SK-N-SH (cell line): ENCODE results near the gene YWHAE. TPM values are rescaled to one million over a fixed set of nuclear protein-coding genes. Genes with fewer than 3 reads are reported as not detected.

Experiments used
- CTCF ChIA-PET: fragments of 300-600, 350-600 bp; formaldehyde crosslinking; extraction: SDS; loops from one replicate; lab custom pipeline; 2021; lab: Yijun Ruan, JAX
- POLR2A ChIA-PET: fragments of 350-600 bp; sonication (Branson Sonifier 250); formaldehyde crosslinking; extraction: SDS; loops from one replicate; lab custom pipeline; 2020; ENCODE audit warnings: antibody characterized with exemption, inconsistent platforms; lab: Yijun Ruan, JAX
- DNase-seq: peaks from one replicate; pipeline ENCODE4 v3.0.0; 2012
- H2AFZ ChIP-seq: fragments of 200-600 bp; sonication (generic); 2 replicates; pipeline ENCODE4 v1.8.1; 2016; ENCODE audit warnings: antibody characterized with exemption, mild to moderate bottlenecking, low read depth
- H3F3A ChIP-seq: fragments of 200-600 bp; sonication (generic); replicated peaks from 2 replicates; pipeline ENCODE3; 2016; ENCODE audit warnings: antibody characterized with exemption, mild to moderate bottlenecking; ENCODE audit not compliant: insufficient read depth
- H3K27ac ChIP-seq, 2 experiments: fragments of 200-500 bp in 1 of 2; fragments of 200-600 bp in 1 of 2; sonication (Bioruptor generic) in 1 of 2; sonication (generic), shearing (Covaris generic) in 1 of 2; 2 replicates each; pipeline versions ENCODE4 v1.5.1 to v1.6.1; 2014 to 2016; ENCODE audit warnings: low read depth in 2 of 2, inconsistent platforms in 1 of 2, low read length in 1 of 2, mild to moderate bottlenecking in 1 of 2, mixed read lengths in 1 of 2
- H3K27me3 ChIP-seq: fragments of 200-600 bp; sonication (generic), shearing (Covaris generic); 2 replicates; pipeline ENCODE4 v1.6.1; 2016; ENCODE audit warnings: mixed run types; ENCODE audit not compliant: insufficient read depth
- H3K36me3 ChIP-seq, 2 experiments: fragments of 200-500 bp in 1 of 2; fragments of 200-600 bp in 1 of 2; sonication (Bioruptor generic) in 1 of 2; sonication (generic) in 1 of 2; replicated peaks in 1 of 2; 2 replicates each; pipeline versions ENCODE3 to v1.5.1; 2014 to 2016; ENCODE audit warnings: low read length in 1 of 2, mild to moderate bottlenecking in 1 of 2; ENCODE audit not compliant: insufficient read depth in 2 of 2, control insufficient read depth in 1 of 2
- H3K4me1 ChIP-seq, 2 experiments: fragments of 200-500 bp in 1 of 2; fragments of 200-600 bp in 1 of 2; sonication (Bioruptor generic) in 1 of 2; sonication (generic), shearing (Covaris generic) in 1 of 2; 2 replicates each; pipeline versions ENCODE4 v1.5.1 to v1.6.1; 2014 to 2016; ENCODE audit warnings: low read depth in 1 of 2, low read length in 1 of 2, mixed run types in 1 of 2; ENCODE audit not compliant: insufficient read depth in 2 of 2, control insufficient read depth in 1 of 2
- H3K4me2 ChIP-seq: fragments of 200-600 bp; sonication (generic), shearing (Covaris generic); 2 replicates; pipeline ENCODE4 v1.6.1; 2017; ENCODE audit warnings: mixed run types
- H3K4me3 ChIP-seq, 2 experiments: fragments of 200-500 bp in 1 of 2; fragments of 200-600 bp in 1 of 2; sonication (Bioruptor generic) in 1 of 2; sonication (generic), shearing (Covaris generic) in 1 of 2; 2 replicates each; pipeline versions ENCODE4 v1.5.1 to v1.8.1; 2014 to 2016; ENCODE audit warnings: low read depth in 2 of 2, inconsistent platforms in 1 of 2, low read length in 1 of 2, mild to moderate bottlenecking in 1 of 2, mixed read lengths in 1 of 2, moderate library complexity in 1 of 2
- H3K79me2 ChIP-seq: fragments of 200-600 bp; sonication (generic); 2 replicates; pipeline ENCODE4 v1.8.1; 2017; ENCODE audit warnings: mild to moderate bottlenecking; ENCODE audit not compliant: insufficient read depth
- H3K9ac ChIP-seq: fragments of 200-600 bp; sonication (generic); 2 replicates; pipeline ENCODE4 v1.6.1; 2017; ENCODE audit warnings: mixed run types
- H3K9me2 ChIP-seq: fragments of 200-600 bp; sonication (generic); 2 replicates; pipeline ENCODE4 v1.6.1; 2017; ENCODE audit warnings: mixed run types
- H3K9me3 ChIP-seq: fragments of 200-600 bp; sonication (generic); 2 replicates; pipeline ENCODE4 v1.6.1; 2017; ENCODE audit warnings: mixed run types, mild to moderate bottlenecking, moderate library complexity
- H4K20me1 ChIP-seq: fragments of 200-600 bp; sonication (generic); 2 replicates; pipeline ENCODE4 v1.6.1; 2017; ENCODE audit warnings: mild to moderate bottlenecking, mixed run types; ENCODE audit not compliant: insufficient read depth
- CTCF ChIP-seq: fragments of 200-600 bp; sonication (generic); IDR thresholded peaks from 2 replicates; pipeline ENCODE4 v1.6.1; 2017; ENCODE audit warnings: antibody characterized with exemption, mild to moderate bottlenecking, moderate library complexity
- EP300 ChIP-seq, 2 experiments: IDR thresholded peaks; 2 replicates each; pipeline versions ENCODE4 v1.4.0 to v1.6.1; 2012; ENCODE audit warnings: borderline replicate concordance in 1 of 2, low read depth in 1 of 2, low read length in 1 of 2
- EZH2phosphoT487 ChIP-seq: fragments of 200-600 bp; sonication (generic); IDR thresholded peaks from 2 replicates; pipeline ENCODE4 v1.6.1; 2017; ENCODE audit warnings: low read depth, mixed run types, mild to moderate bottlenecking, antibody characterized with exemption, moderate library complexity, borderline replicate concordance
- FOSL2 ChIP-seq: IDR thresholded peaks from 2 replicates; pipeline ENCODE4 v1.4.0; 2012; ENCODE audit warnings: low read depth, mild to moderate bottlenecking, moderate library complexity, borderline replicate concordance
- FOXM1 ChIP-seq: IDR thresholded peaks from 2 replicates; pipeline ENCODE4 v1.4.0; 2012; ENCODE audit warnings: low read depth, mild to moderate bottlenecking
- GABPA ChIP-seq: IDR thresholded peaks from 2 replicates; pipeline ENCODE4 v1.4.0; 2012; ENCODE audit warnings: low read depth, mild to moderate bottlenecking
- GATA2 ChIP-seq: sonication (generic); formaldehyde crosslinking; IDR thresholded peaks from 2 replicates; pipeline ENCODE4 v1.5.0; 2020; ENCODE audit warnings: mild to moderate bottlenecking, missing genetic modification reagents
- IRF3 ChIP-seq: fragments of 150-350 bp; IDR thresholded peaks from 2 replicates; pipeline ENCODE4 v1.6.1; 2016; ENCODE audit warnings: mild to moderate bottlenecking, low read depth, low read length
- JUND ChIP-seq: IDR thresholded peaks from 2 replicates; pipeline ENCODE4 v1.4.0; 2012
- MAX ChIP-seq: IDR thresholded peaks from 2 replicates; pipeline ENCODE4 v1.4.0; 2012; ENCODE audit warnings: low read depth
- MEF2A ChIP-seq: IDR thresholded peaks from 2 replicates; pipeline ENCODE4 v1.4.0; 2012; ENCODE audit warnings: low read depth, borderline replicate concordance
- NFIC ChIP-seq: IDR thresholded peaks from 2 replicates; pipeline ENCODE4 v1.4.0; 2012; ENCODE audit warnings: borderline replicate concordance
- NRF1 ChIP-seq: IDR thresholded peaks from 2 replicates; pipeline ENCODE4 v1.6.1; 2012; ENCODE audit warnings: low read depth, mild to moderate bottlenecking, low read length
- PBX3 ChIP-seq: IDR thresholded peaks from 2 replicates; pipeline ENCODE4; 2012
- POLR2AphosphoS5 ChIP-seq: IDR thresholded peaks from 2 replicates; pipeline ENCODE4 v1.6.1; 2012; ENCODE audit warnings: low read depth, low read length
- RCOR1 ChIP-seq: fragments of 150-350 bp; IDR thresholded peaks from 2 replicates; pipeline ENCODE4 v1.6.1; 2017; ENCODE audit warnings: antibody characterized with exemption, low read length
- RXRA ChIP-seq: IDR thresholded peaks from 2 replicates; pipeline ENCODE4 v1.4.0; 2012; ENCODE audit warnings: low read depth, mild to moderate bottlenecking, borderline replicate concordance
- SIN3A ChIP-seq: IDR thresholded peaks from 2 replicates; pipeline ENCODE4 v1.6.1; 2012; ENCODE audit warnings: low read depth, mild to moderate bottlenecking, low read length, moderate library complexity, borderline replicate concordance
- TAF1 ChIP-seq: IDR thresholded peaks from 2 replicates; pipeline ENCODE4 v1.6.1; 2012; ENCODE audit warnings: low read depth, mild to moderate bottlenecking, low read length, moderate library complexity, borderline replicate concordance
- TEAD4 ChIP-seq: IDR thresholded peaks from 2 replicates; pipeline ENCODE4 v1.4.0; 2012; ENCODE audit warnings: mild to moderate bottlenecking, borderline replicate concordance; ENCODE audit not compliant: insufficient read depth
- USF1 ChIP-seq: IDR thresholded peaks from 2 replicates; pipeline ENCODE4 v1.4.0; 2012; ENCODE audit warnings: low read depth, borderline replicate concordance
- YY1 ChIP-seq: IDR thresholded peaks from 2 replicates; pipeline ENCODE4 v1.4.0; 2012; ENCODE audit warnings: low read depth, mild to moderate bottlenecking
- WGBS: methylation state at CpG from one replicate; pipeline ENCODE4 v1.1.6; 2017; ENCODE audit warnings: low lambda C conversion rate; 5-methylcytosine and 5-hydroxymethylcytosine counted together
- polyA plus RNA-seq, 3 experiments: library from polyadenylated mRNA; depleted of rRNA; stranded (reverse); fragments of >200 nt; gene quantifications; 2 replicates each; pipeline ENCODE4 v1.2.3, GENCODE V29; 2012

YWHAE gene
- polyA plus RNA-seq, 1 of the 3 experiments (the other 2 are of a cell fraction): 1,023 TPM

- no peaks in the 10 kb centered on the region for H3K36me3 ChIP-seq
- no peaks in the 10 kb centered on the region for H4K20me1 ChIP-seq
- CTCF ChIA-PET: no interaction called here
- no peak overlapping the region for H3K4me3 ChIP-seq
- H3K4me1 ChIP-seq: no peaks in the 10 kb centered on the region
- H2AFZ ChIP-seq: no peak overlapping the region
- H3K9me3 ChIP-seq: no peaks in the 10 kb centered on the region
- POLR2A ChIA-PET: no interaction called here
- TF ChIP-seq GABPA: no peak
- TF ChIP-seq TAF1: no peak
- no peak for TF ChIP-seq JUND
- no peak for TF ChIP-seq TEAD4
- TF ChIP-seq IRF3: no peak
- TF ChIP-seq CTCF: no peak
- no peak for TF ChIP-seq FOSL2
- no peak for TF ChIP-seq SIN3A
- TF ChIP-seq YY1: no peak
- TF ChIP-seq RCOR1: no peak
- no peak for TF ChIP-seq NFIC
- TF ChIP-seq EP300 (IDR thresholded peaks at IDR 0.05; ENCODE audit: borderline replicate concordance in 1 of 2, low read depth in 1 of 2, low read length in 1 of 2): no peak
- TF ChIP-seq NRF1: no peak
- TF ChIP-seq RXRA: no peak
- TF ChIP-seq FOXM1: no peak
- H3K9ac ChIP-seq: no peak overlapping the region
- 72% methylated on average over 12 of the region's 12 CpGs for WGBS
- no peak for DNase-seq
- H3K4me2 ChIP-seq: no peak overlapping the region
- H3K79me2 ChIP-seq: no peaks in the 10 kb centered on the region
- peaks cover 6% of the 10 kb centered on the region; the same call in 1 of the 2 replicates for H3K27me3 ChIP-seq
- peaks cover 3% of the 10 kb centered on the region for H3F3A ChIP-seq
- no peak overlapping the region for H3K27ac ChIP-seq
- no peaks in the 10 kb centered on the region for H3K9me2 ChIP-seq
These were observed 74.3 kb downstream of the YWHAE start for GRCh38 chr17:1325766-1326165.

GRCh38 chr17:1324201-1324771, 75.7 kb downstream of the YWHAE start:
- Histone ChIP-seq H3K79me2 (no peaks in the 10 kb centered on the region), H3K36me3 (no peaks in the 10 kb centered on the region), H3K9me2 (no peaks in the 10 kb centered on the region), H3K9ac (no peak overlapping the region), H3K4me2 (no peak overlapping the region), H2AFZ (no peak overlapping the region), H3K27ac (no peak overlapping the region), H4K20me1 (no peaks in the 10 kb centered on the region), H3F3A (peaks cover 3% of the 10 kb centered on the region), H3K4me3 (no peak overlapping the region), H3K9me3 (no peaks in the 10 kb centered on the region), H3K4me1 (no peaks in the 10 kb centered on the region), H3K27me3 (peaks cover 6% of the 10 kb centered on the region; the same call in 1 of the 2 replicates)
- ChIA-PET CTCF (no interaction called here), POLR2A (no interaction called here)
- TF ChIP-seq MEF2A: no peak
- no peak for TF ChIP-seq GATA2 (CRISPR knock-in tag)
- TF ChIP-seq TEAD4: no peak
- TF ChIP-seq NFIC: no peak
- no peak for TF ChIP-seq MAX
- TF ChIP-seq PBX3: no peak
- TF ChIP-seq RXRA: no peak
- no peak for TF ChIP-seq EZH2phosphoT487
- TF ChIP-seq JUND: no peak
- TF ChIP-seq POLR2AphosphoS5: no peak
- TF ChIP-seq RCOR1: no peak
- TF ChIP-seq USF1: no peak
- no peak for DNase-seq
- WGBS: 77% methylated on average over 27 of the region's 27 CpGs
